H9 (cell line): ENCODE data around the gene MMP25. TPM values are rescaled to one million over a fixed set of nuclear protein-coding genes. Genes with fewer than 3 reads are reported as not detected.

Source experiments
- DNase-seq: peaks from one replicate; pipeline ENCODE4 v3.0.0-alpha.2; 2017
- H2AFZ ChIP-seq: one replicate; pipeline ENCODE4 v1.6.1; 2013; ENCODE audit warnings: mild to moderate bottlenecking, low read length, control low read depth, moderate library complexity
- H2AK5ac ChIP-seq: 2 replicates; pipeline ENCODE4 v1.6.1; 2013; ENCODE audit warnings: low read length, control low read depth, mixed read lengths; ENCODE audit not compliant: insufficient read length
- H2BK120ac ChIP-seq: one replicate; pipeline ENCODE4 v1.6.1; 2013; ENCODE audit warnings: low read depth, mild to moderate bottlenecking, low read length, control low read depth, inconsistent platforms; ENCODE audit not compliant: poor library complexity, severe bottlenecking
- H2BK12ac ChIP-seq: 2 replicates; pipeline ENCODE4 v1.6.1; 2013; ENCODE audit warnings: low read length, control low read depth, mixed read lengths, low read depth; ENCODE audit not compliant: insufficient read length
- H2BK15ac ChIP-seq: 2 replicates; pipeline ENCODE4 v1.6.1; 2013; ENCODE audit warnings: low read depth, low read length, control low read depth
- H2BK20ac ChIP-seq: one replicate; pipeline ENCODE4 v1.6.1; 2013; ENCODE audit warnings: low read depth, mild to moderate bottlenecking, low read length, control low read depth, inconsistent platforms; ENCODE audit not compliant: poor library complexity, severe bottlenecking
- H2BK5ac ChIP-seq: 2 replicates; pipeline ENCODE4 v1.6.1; 2013; ENCODE audit warnings: low read length, control low read depth, mixed read lengths; ENCODE audit not compliant: insufficient read length
- H3K14ac ChIP-seq: 2 replicates; pipeline ENCODE4 v1.6.1; 2013; ENCODE audit warnings: low read length, control low read depth; ENCODE audit not compliant: insufficient read depth
- H3K18ac ChIP-seq: 2 replicates; pipeline ENCODE4 v1.6.1; 2013; ENCODE audit warnings: low read depth, mild to moderate bottlenecking, mixed read lengths, low read length, control low read depth; ENCODE audit not compliant: insufficient read length
- H3K23ac ChIP-seq: 2 replicates; pipeline ENCODE4 v1.6.1; 2013; ENCODE audit warnings: low read length, control low read depth, mixed read lengths, low read depth; ENCODE audit not compliant: insufficient read length
- H3K23me2 ChIP-seq: 2 replicates; pipeline ENCODE4 v1.6.1; 2013; ENCODE audit warnings: low read depth, mild to moderate bottlenecking, mixed read lengths, low read length, control low read depth; ENCODE audit not compliant: insufficient read length, poor library complexity, severe bottlenecking
- H3K27ac ChIP-seq: 2 replicates; pipeline ENCODE4 v1.5.1; 2013; ENCODE audit warnings: low read length, control low read depth, mixed read lengths, low read depth; ENCODE audit not compliant: insufficient read length
- H3K27me3 ChIP-seq: 2 replicates; pipeline ENCODE4 v1.6.1; 2013; ENCODE audit warnings: low read length, control low read depth, inconsistent platforms; ENCODE audit not compliant: insufficient read depth
- H3K4ac ChIP-seq: 2 replicates; pipeline ENCODE4 v1.6.1; 2013; ENCODE audit warnings: low read depth, mild to moderate bottlenecking, control low read depth, inconsistent platforms, low read length, moderate library complexity
- H3K4me1 ChIP-seq: 2 replicates; pipeline ENCODE4 v1.6.1; 2013; ENCODE audit warnings: low read length, control low read depth, inconsistent platforms; ENCODE audit not compliant: insufficient read depth
- H3K4me2 ChIP-seq: 2 replicates; pipeline ENCODE4 v1.6.1; 2013; ENCODE audit warnings: low read length, control low read depth, mixed read lengths; ENCODE audit not compliant: insufficient read length, insufficient read depth
- H3K56ac ChIP-seq: 2 replicates; pipeline ENCODE4 v1.6.1; 2013; ENCODE audit warnings: low read depth, mild to moderate bottlenecking, mixed read lengths, low read length, control low read depth; ENCODE audit not compliant: insufficient read length
- H3K79me1 ChIP-seq: 2 replicates; pipeline ENCODE4 v1.6.1; 2013; ENCODE audit warnings: low read depth, mild to moderate bottlenecking, moderate library complexity, low read length, control low read depth, inconsistent platforms; ENCODE audit not compliant: insufficient read depth, poor library complexity, severe bottlenecking
- H3K79me2 ChIP-seq: 2 replicates; pipeline ENCODE4 v1.6.1; 2013; ENCODE audit warnings: low read length, control low read depth, inconsistent platforms; ENCODE audit not compliant: insufficient read depth
- H3K9ac ChIP-seq: 2 replicates; pipeline ENCODE4 v1.6.1; 2013; ENCODE audit warnings: low read length, control low read depth, mixed read lengths; ENCODE audit not compliant: insufficient read length; ENCODE audit errors: extremely low read depth
- H3K9me3 ChIP-seq: one replicate; pipeline ENCODE4 v1.6.1; 2013; ENCODE audit warnings: low read depth, low read length, inconsistent platforms; ENCODE audit not compliant: control insufficient read depth
- H3T11ph ChIP-seq: one replicate; pipeline ENCODE4 v1.6.1; 2013; ENCODE audit warnings: mild to moderate bottlenecking, low read length, control low read depth, inconsistent platforms
- H4K20me1 ChIP-seq: one replicate; pipeline ENCODE4 v1.6.1; 2013; ENCODE audit not compliant: control insufficient read depth, insufficient read length, insufficient read depth
- H4K5ac ChIP-seq: 2 replicates; pipeline ENCODE4 v1.6.1; 2013; ENCODE audit warnings: low read depth, mild to moderate bottlenecking, mixed read lengths, low read length, control low read depth; ENCODE audit not compliant: insufficient read length
- H4K8ac ChIP-seq: replicated peaks from 2 replicates; pipeline ENCODE4 v1.6.1; 2013; ENCODE audit warnings: low read length, control low read depth, mixed read lengths, low read depth; ENCODE audit not compliant: insufficient read length
- H4K91ac ChIP-seq: 2 replicates; pipeline ENCODE4 v1.6.1; 2013; ENCODE audit warnings: low read depth, mild to moderate bottlenecking, moderate library complexity, mixed read lengths, low read length, control low read depth; ENCODE audit not compliant: insufficient read length
- H3K27ac Mint-ChIP-seq, 3 experiments: 2 replicates in 2 of 3; 3 replicates in 1 of 3; pipeline ENCODE4 v1.8.0; 2020 to 2021; ENCODE audit warnings: mixed read lengths in 3 of 3, mild to moderate bottlenecking in 1 of 3, moderate library complexity in 1 of 3
- H3K27me3 Mint-ChIP-seq: 2 replicates; pipeline ENCODE4 v1.8.0; 2021; ENCODE audit warnings: low read depth, mild to moderate bottlenecking, moderate library complexity, mixed read lengths
- H3K36me3 Mint-ChIP-seq, 3 experiments: 2 replicates in 2 of 3; 3 replicates in 1 of 3; pipeline ENCODE4 v1.8.0; 2020 to 2021; ENCODE audit warnings: low read depth in 3 of 3, mixed read lengths in 3 of 3; ENCODE audit not compliant: insufficient read depth in 1 of 3
- H3K4me1 Mint-ChIP-seq, 2 experiments: 2 replicates each; pipeline ENCODE4 v1.8.0; 2020; ENCODE audit warnings: mixed read lengths in 2 of 2
- H3K4me3 Mint-ChIP-seq, 2 experiments: 2 replicates in 1 of 2; 3 replicates in 1 of 2; pipeline ENCODE4 v1.8.0; 2020 to 2021; ENCODE audit warnings: mild to moderate bottlenecking in 2 of 2, mixed read lengths in 2 of 2, moderate library complexity in 1 of 2
- H3K9me3 Mint-ChIP-seq, 2 experiments: 2 replicates in 1 of 2; 3 replicates in 1 of 2; pipeline ENCODE4 v1.8.0; 2020; ENCODE audit warnings: mild to moderate bottlenecking in 2 of 2, mixed read lengths in 2 of 2, moderate library complexity in 1 of 2
- CTCF ChIP-seq: fragments of 200-600 bp; sonication (generic); conservative IDR thresholded peaks from 3 replicates; pipeline ENCODE4 v1.8.0; 2021; ENCODE audit warnings: antibody characterized with exemption, mild to moderate bottlenecking
- WGBS: extraction: QIAGEN DNeasy Blood & Tissue Kit; methylation state at CpG from one replicate; pipeline ENCODE4 v1.1.7; 2013; ENCODE audit warnings: missing lambda C conversion rate, low lambda C conversion rate, mixed read lengths; ENCODE audit not compliant: insufficient read length; ENCODE audit errors: extremely low coverage; 5-methylcytosine and 5-hydroxymethylcytosine counted together
- total RNA-seq: library from RNA; stranded (reverse); gene quantifications from 2 replicates; pipeline ENCODE4 v1.2.1, GENCODE V29; 2021

Gene MMP25
- total RNA-seq, 1 experiment from 2014 or later, result 13.5 TPM

- peak overlapping the region; percentile 40 to 93 (median 73); a peak in 5 of 7 replicates for H3K27ac Mint-ChIP-seq
- H3K4me1 Mint-ChIP-seq, result peaks cover 45 to 80% of the 10 kb centered on the region in 2 experiments
- H3K27me3 ChIP-seq, result no peaks in the 10 kb centered on the region
These were observed 32.2 kb upstream of the MMP25 start for GRCh38 chr16:3013998-3014690.

More at GRCh38 chr16:3013998-3014690, 32.2 kb upstream of the MMP25 start:
- Histone ChIP-seq H3K79me2 (peaks cover 9% of the 10 kb centered on the region; the same call in 1 of the 2 replicates), H2AFZ (no peak overlapping the region), H4K20me1 (no peaks in the 10 kb centered on the region), H3K56ac (no peak overlapping the region), H2AK5ac (no peak overlapping the region), H3K4me1 (no peaks in the 10 kb centered on the region; the same call in 1 of the 2 replicates), H3K9me3 (no peaks in the 10 kb centered on the region), H3K9ac (no peak overlapping the region), H3K14ac (no peak overlapping the region; the same call in 1 of the 2 replicates), H2BK120ac (no peak overlapping the region), H2BK5ac (no peak overlapping the region), H2BK15ac (no peak overlapping the region), H3K18ac (no peak overlapping the region), H2BK20ac (no peak overlapping the region), H3K79me1 (no peaks in the 10 kb centered on the region), H3K27ac (no peak overlapping the region), H3K4ac (no peak overlapping the region), H3K4me2 (no peak overlapping the region), H4K8ac (no peak overlapping the region), H3T11ph (no peak overlapping the region), H4K91ac (no peak overlapping the region), H3K23ac (no peak overlapping the region), H3K23me2 (peaks cover 20% of the 10 kb centered on the region), H4K5ac (no peak overlapping the region), H2BK12ac (no peak overlapping the region)
- peak overlapping the region; percentile 18 to 65; a peak in 3 of 5 replicates for H3K4me3 Mint-ChIP-seq
- no peak for TF ChIP-seq CTCF
- peaks cover 21 to 32% (median 30%) of the 10 kb centered on the region in 3 experiments for H3K36me3 Mint-ChIP-seq
- no peak for DNase-seq
- H3K9me3 Mint-ChIP-seq, result no peaks in the 10 kb centered on the region
- WGBS, result no CpG with 5 or more reads among the region's 12 CpGs
- H3K27me3 Mint-ChIP-seq, result peaks cover 7% of the 10 kb centered on the region
